ENCODE measurements around the gene ECI2.
"Not testable (repeated sequence)": the region's sequence is repeated elsewhere in the genome, so short reads cannot be mapped to it uniquely, and the experiment has no call there.

Gene ECI2

DNA sequence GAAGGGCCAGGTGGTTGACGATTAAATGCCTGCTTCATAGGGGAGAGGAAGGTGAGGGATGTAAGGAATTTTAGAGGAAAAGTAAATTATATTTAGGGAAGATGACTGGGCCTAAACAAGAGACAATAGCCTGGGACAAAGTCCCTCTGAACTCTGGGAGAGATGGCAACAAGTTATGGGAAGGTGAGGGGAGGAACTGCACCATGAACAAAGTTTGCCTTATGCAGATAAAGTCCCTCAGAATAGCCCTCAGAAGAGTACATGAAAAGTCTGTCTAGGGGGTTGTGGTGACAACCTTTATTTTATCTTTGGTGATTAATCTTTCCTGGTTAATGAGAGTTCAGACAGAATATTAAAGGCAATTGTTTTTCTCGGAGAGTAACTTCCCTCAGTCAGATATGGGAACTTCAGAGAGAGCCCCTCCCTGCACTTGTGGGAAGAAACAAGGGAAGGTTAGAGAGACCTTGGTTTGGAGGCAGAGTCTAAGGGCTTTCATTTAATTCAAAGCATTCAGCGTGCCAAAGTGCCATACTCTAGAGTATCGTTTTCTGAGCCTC lies 29.3 kb downstream of the ECI2 start:
- DNase-seq (ENCODE audit: low read depth in 1 of 2, low spot score in 1 of 2), result no peak

DNA sequence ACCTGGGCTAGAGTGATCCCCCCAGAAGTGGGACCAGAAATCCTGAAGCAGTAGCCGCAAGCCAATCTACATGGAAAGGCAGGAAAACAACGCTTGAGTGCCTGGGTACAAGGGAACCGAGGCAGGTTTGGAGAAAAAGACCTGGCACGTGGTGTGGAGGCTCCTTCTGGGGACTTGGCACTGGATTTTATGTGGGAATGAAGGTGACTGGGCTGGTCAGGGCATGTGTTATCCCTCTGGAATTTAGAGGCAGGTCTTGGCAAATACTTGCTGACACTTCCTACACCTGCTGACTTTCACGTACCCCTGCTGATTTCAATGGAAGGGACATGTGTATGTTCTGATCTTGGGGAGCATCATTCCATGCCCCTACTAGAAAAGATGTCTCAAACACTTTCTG lies 31.4 kb downstream of the ECI2 start:
- no peak for DNase-seq (ENCODE audit: low read depth in 1 of 2, low spot score in 1 of 2)

DNA sequence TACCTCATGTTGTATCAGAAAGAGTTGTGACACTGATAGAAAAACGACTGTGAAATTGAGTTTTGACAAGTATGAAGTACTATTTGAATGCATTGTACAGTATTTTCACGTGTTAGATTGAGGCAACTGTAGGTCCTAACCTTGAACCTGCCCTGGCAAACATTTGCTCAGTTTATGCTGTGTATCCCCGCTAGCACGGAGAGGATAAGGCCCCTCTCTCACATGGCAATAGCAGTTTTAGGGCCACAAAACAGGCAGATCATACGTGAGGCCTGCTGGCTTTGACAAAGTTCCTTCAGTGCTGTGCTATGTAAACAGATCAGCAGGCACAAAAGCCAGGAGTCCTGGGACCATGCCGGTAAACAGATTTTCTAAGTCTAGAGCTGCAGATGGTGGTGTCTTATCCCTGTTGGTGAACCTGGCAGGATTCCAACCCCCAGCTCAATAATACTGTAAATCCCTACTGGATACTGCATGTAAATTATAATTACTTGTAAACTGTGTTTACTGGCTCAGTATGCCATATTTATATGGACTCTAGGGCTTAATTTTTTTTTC lies 32.6 kb downstream of the ECI2 start:
- DNase-seq (ENCODE audit: low read depth in 1 of 2, low spot score in 1 of 2), result no peak

DNA sequence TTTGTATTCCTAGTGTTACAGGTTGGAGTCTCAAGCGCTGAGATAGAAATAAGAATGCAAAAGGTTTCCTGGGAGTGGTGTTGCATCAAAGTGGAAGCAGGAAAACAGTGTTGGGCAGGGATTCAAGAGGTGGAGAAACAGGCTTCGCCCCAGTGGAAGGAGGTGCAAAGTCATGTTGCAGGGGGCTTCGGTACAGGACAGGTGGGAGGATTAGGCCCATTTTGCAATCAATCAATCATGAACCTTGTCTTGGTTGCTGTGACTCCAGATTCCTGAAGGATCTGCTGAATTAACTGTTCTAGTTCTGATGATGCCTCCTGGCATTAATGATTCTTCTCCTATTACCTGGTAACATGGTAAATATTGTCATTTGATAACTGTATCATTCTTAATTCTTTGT lies 34.1 kb downstream of the ECI2 start:
- no peak for DNase-seq (ENCODE audit: low read depth in 1 of 2, low spot score in 1 of 2)

DNA sequence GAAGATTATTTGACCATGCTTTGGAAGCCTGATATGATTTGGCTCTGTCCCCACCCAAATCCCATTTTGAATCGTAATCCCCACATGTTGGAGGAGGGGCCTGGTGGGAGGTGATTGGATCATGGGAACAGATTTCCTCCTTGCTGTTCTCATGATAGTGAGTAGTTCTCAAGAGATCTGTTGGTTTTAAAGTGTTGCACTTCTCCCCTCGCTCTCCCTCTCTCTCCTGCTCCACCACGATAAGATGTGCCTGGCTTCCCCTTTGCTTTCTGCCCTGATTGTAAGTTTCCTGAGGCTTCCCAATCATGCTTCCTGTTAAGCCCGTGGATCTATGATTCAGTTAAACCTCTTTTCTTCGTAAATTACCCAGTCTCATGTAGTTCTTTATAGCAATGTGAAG lies 34.7 kb downstream of the ECI2 start:
- no peak for DNase-seq (ENCODE audit: low read depth in 1 of 2, low spot score in 1 of 2)

DNA sequence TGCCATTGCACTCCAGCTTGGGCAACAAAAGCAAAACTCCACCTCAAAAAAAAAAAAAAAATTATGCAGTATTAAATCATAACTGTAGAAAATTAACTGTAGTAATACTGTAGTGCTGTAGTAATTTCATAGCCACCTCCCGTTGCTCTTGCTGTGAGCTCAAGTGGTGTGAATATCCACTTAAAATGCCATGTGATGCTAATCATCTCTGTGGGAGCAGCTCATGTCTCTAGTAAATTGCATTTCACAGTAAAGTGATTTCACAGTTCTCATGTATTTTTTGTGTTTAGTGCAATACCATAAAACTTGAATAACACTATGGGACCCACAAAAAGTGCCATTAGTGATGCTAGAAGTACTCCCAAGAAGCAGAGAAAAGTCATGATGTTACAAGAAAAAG lies 42.1 kb downstream of the ECI2 start:
- no peak for DNase-seq (ENCODE audit: low read depth in 1 of 2, low spot score in 1 of 2)

DNA sequence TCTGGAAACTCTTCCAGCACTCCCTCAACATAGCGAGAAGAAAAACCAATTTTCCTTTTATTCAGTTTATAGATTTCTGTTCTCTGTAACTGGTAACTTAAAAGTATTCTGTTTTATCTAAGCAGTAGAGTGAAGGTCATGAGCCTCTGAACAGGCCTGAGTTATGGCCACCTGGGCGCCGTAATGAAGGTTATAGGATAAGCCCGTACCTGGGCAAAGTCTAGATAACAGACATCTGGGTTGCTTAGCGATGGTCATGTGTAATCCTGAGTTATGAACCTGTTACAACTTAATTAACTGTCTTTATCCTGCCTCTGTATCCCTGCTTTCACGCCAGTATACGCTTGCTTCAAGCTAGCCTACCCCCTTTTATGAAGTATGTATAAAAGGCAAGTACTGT lies 43.4 kb downstream of the ECI2 start:
- DNase-seq (ENCODE audit: low read depth in 1 of 2, low spot score in 1 of 2), result no peak

DNA sequence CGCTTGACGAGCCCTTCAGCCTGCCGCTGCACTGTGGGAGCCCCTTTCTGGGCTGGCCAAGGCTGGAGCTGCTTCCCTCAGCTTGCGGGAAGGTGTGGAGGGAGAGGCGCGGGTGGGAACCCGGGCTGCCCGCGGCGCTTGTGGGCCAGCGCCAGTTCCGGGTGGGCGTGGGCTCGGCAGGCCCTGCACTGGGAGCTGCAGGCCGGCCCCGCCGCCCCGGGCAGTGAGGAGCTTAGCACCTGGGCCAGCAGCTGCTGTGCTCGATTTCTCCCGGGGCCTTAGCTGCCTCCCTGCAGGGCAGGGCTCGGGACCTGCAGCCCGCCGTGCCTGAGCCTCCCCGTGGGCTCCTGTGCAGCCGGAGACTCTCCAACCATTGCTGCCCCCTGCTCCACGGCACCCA lies 45.3 kb downstream of the ECI2 start:
- not testable (repeated sequence) for DNase-seq (ENCODE audit: low read depth in 1 of 2, low spot score in 1 of 2)

DNA sequence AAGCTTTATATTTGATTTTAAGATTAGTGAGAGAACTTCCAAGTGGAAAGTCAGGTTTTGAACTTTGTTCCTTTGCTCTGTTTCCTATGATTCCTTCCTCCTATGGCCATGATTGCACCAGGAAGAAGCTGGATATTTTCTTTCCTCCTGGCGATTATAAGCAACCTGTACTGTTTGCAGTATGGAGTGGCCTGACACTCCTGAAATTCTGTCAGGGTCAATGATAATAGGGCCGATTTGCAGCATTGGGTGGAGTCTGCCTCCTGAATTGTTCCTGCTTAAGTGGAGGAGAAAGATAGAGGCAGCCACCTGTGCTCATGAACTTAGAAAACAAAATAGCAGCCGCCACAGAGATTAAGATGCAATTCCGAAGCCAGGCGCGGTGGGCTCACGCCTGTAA lies 46.7 kb downstream of the ECI2 start:
- DNase-seq (ENCODE audit: low read depth in 1 of 2, low spot score in 1 of 2), result no peak

DNA sequence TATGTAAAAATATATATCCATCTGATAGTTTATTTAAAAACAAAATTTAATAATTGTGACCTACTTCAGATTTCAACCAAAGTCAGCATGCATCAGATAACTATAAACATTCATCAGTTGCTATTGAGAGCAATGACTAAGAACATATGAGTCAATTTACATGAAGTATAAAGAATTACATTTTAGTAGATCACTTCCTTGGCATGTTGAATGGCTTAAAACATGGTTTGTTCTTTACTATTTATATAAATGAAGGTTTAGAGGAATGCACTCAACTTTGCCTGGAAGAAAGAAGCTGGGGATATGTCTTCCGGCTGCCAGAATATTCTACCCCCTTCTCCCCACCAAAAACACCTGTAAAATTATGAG lies 50.1 kb downstream of the ECI2 start:
- DNase-seq (ENCODE audit: low read depth in 1 of 2, low spot score in 1 of 2), result no peak

DNA sequence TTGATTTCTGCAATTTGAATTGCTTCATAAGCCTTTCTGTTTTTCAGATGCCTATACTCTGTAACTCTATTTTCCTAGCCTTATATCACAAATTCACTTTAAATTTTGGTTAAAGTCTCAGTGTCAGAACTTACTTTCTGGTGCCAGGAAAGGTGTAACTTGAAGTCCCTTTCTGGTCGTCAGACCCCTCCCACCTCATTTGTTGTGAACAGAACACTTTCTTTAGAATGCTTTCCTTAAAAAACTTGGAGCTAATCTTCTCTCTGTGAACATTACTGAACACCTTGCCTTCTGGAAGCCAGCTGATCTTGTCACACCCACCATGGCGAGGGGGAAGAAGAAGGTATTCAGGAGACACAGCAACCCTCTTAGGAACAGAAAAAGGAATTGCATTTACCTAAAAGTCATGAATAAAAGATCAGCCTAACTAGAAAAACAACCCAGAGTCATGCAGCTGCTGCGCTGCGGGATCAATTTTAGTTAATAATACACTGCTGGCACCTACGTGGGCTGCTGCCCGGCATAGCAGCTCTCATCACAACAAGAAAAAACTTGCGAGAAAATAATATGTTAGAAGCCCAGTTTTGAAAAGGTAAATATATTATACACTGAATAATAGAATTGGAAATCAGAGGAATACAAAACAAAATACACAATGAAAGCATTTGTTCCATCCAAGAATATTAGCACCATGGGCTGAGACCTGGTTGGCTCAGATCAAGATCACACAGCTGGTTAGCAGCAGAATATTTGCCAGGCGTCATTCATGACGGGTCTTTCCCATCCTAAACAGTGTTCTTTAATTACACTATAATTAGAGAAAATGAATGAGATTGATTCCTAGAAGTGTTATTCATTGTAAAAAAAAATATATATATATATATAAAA lies 50.7 kb downstream of the ECI2 start:
- DNase-seq (ENCODE audit: low read depth in 1 of 2, low spot score in 1 of 2), result no peak

DNA sequence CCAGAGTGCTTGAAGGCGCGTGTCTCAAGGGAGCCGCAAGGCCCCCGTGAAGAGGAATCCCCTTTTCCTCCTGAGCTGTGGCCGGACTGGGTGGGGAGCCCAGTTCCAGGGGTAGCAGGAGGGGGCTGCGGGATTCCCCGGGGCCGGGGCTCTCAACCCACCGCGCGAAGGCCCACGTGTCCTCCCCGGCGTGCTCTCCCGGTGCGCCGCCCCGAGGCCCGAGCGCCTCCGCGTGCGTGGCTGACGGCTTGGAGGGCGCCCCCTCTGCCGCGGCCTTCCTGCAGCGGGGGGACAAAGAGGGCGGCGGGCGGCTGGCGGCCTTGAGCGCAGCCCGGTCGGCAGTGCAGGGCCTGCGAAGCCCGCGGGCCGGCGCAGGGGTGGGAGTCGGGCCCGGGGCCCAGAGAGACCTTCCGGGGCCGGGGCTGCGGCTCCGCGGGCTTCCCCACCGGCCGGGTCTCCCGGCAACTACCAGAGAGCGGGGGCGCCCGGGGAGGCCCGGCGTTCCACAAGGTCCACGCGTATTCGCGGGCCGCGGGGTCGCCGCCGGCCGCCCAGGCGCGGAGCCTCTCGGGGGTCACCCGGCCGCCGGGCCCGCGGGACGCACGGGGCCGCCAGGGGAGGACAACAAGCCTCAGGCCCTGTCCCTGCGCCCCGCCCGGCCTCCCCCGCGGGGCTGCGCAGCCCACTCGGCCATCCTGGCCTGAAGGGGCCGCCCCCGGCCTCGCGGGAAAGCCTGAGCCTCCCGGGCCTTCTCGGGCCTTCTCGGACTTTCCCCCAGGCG lies 56.5 kb downstream of the ECI2 start, which contains the start of gene FAM217A:
FAM217A (minus strand) TSS at position 447 of the 781 bp plus-strand sequence. CDS start 1,723 bp downstream, outside the sequence.
- DNase-seq (ENCODE audit: low read depth in 1 of 2, low spot score in 1 of 2), result no peak

DNA sequence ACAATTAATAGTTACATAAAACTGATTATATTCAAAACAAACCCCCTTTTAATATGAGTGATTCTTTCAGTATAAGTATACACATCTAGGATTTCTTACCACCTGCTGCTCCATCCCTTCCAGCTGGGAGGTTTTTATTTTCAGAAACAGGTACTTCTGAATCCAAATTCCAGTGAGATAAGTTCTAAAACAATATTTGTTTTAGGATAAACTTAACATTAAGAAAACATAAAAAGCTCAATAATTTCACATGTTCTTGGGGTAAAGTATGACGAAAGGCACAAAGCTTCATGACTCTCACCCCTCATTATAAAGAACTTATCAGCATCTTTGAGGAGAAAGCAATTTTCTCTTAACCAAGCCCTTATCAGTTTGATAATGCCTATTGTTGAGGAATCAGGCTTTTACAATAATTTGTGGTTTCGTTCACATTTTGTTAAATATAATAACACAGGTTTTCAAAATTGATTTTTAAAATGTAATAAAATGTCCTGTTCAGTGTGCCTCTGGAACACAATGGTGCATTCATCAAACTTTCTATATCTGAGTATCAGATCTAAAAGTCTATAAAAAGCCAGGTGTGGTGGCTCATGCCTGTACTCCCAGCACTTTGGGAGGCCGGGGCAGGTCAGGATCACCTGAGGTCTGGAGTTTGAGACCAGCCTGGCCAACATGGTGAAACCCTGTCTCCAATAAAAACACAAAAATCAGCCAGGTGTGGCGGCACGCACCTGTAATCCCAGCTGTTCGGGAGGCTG lies 60.7 kb downstream of the ECI2 start:
- DNase-seq (ENCODE audit: low read depth in 1 of 2, low spot score in 1 of 2), result no peak

DNA sequence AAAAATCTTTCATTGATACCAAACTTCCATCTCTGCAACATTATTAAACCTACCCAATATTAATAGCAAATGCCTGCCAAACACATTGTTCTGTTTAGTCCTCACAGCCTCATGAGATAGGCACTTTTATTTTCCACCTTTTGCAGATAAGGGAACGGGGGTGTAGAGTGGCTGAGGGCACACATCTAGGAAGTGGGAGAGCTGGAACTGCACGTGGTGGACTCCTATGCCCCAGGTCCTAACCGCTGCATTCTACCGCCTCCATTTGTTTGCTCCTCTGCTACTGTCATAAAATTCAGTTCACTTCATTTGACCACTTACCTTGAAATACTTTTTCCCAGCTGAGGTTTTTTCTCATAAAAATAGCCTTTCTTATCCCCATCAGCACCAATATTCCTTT lies 64.0 kb downstream of the ECI2 start:
- DNase-seq (ENCODE audit: low read depth in 1 of 2, low spot score in 1 of 2), result no peak

DNA sequence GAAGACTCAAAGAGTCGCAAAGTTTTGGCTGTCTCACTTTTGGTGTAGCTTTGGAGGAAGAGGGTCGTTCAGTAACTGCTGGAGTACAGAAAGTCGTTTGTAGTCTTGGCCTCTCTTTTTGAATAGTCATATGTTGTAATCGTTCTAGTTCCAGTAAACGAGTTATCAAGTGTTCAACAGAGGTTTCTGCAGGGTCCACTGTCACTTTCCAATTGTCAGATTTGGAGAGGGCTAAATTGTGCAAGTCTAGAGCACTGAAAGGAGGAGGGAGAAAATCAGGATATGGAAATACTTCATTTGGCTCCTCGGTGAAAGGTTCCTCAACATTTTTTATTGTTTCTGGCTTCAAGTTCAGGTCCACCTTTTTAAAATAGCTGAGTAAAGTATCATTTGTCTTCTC lies 66.2 kb downstream of the ECI2 start:
- no peak for DNase-seq (ENCODE audit: low read depth in 1 of 2, low spot score in 1 of 2)

DNA sequence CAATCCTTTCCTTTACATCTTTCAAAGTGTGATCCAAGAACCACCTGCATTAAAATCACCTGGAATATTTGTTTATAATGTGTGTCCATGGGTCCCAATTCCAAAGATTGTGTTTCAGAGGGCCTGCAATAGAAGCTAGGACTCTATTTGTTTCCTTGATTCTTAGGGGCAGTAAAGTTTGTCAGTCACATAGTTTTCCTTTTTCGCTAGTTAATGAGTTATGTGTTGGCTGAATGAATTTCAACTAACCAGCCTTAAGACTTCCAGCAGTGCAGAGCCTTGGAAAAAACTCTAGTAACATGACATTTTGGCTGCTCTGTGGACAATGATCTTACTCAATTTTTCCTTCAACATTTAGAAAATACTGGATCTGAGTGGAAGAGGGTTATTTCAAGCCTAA lies 67.7 kb downstream of the ECI2 start:
- DNase-seq (ENCODE audit: low read depth in 1 of 2, low spot score in 1 of 2), result no peak

DNA sequence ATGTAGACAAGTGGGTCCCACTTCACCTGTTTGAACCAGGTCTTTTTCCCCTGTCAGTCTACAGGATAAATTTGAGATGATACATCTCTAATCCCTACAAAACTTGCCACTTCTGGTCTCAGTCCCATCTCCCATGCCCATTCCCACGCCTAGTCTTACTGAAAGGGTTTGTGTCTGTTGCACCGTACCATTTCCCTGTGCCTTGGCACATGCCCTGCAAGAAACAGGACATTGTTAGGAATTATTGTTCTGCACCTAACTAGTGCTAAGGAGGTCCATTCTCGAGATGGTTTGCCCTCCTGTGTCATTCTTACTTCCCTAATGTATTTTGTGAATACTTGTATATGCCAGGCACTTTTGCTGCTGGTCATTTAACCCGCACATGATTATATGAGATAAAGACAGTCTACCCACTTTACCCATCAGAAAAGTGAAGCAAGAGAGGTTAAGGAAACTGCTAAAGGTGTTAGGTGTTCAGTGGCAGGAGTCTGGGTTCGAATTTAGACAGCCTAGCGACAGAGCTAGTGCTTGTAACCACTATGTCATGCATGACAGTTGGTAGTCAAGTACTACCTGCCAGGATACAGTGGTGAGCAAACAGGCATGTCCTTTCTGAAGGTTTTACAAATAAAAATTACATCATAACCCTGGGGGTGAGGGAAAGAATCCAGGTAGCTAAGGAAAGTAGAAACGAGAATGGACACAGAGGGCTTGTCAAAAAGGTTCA lies 69.2 kb downstream of the ECI2 start:
- DNase-seq (ENCODE audit: low read depth in 1 of 2, low spot score in 1 of 2), result no peak
